Activated CD4-positive, CD25-positive, alpha-beta regulatory T cell treated with anti-CD3 and anti-CD28 coated beads, Interleukin-2, amount 50 U/mL, for 24 hours (primary cell): ENCODE measurements around the gene VPS37C.

Source experiments
- ATAC-seq, 2 donors: fragments of 150-1000 bp; cut with Tn5 transposase; one replicate each; pipeline ENCODE4 v1.10.0; 2021; ENCODE audit warnings: mild to moderate bottlenecking in 1 of 2, moderate library complexity in 1 of 2

VPS37C gene

DNA sequence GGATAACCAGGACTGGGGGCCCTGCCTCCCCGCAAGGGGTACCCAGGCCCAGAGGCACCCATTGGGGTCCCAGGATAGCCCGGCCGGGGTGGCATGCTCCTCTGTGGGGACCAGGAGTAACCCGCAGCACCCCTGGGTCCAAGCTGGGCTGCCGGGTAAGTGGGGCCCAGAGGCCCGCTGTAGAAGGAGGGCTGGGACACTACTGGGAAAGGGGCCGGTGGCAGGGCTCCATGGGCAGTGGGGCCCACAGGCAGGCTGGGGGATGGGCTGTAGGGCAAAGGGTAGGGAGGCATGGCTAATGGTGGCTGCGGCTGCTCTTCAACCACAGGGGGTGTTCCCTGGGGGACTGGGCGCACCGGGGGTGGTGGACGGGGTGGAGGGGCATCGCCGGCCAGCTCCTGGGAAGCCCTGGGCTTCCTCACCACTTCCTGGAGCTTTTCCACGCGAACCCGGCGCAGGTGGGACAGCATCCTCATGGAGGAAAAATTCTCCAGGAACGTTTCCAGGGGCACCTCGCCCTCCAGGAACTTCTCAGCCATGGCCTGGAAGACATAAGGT lies 29.1 kb downstream of the VPS37C start:
- no peak for ATAC-seq

DNA sequence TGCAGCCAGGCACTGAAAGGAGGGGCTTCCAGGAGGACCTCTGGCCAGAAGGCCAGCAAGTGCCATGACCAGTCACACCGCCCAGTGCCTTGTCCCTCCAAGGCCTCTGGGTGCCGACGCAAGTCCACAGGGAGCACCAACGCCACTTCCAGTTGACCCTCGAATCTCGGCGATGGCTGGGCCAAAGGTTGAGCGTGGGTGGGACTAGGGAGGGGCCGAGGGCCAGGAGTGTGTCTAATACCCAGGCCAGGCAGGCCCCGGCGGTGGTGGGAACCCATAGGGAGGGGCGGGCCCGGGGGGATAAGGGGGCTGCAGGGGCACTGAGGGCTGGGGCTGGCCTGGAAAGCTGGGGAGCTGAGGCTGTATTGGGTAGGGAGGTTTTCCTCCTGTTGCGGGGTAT lies 29.6 kb downstream of the VPS37C start:
- ATAC-seq: no peak

GRCh38 chr11:61131186-61131585 lies 30.0 kb downstream of the VPS37C start:
- no peak for ATAC-seq

DNA sequence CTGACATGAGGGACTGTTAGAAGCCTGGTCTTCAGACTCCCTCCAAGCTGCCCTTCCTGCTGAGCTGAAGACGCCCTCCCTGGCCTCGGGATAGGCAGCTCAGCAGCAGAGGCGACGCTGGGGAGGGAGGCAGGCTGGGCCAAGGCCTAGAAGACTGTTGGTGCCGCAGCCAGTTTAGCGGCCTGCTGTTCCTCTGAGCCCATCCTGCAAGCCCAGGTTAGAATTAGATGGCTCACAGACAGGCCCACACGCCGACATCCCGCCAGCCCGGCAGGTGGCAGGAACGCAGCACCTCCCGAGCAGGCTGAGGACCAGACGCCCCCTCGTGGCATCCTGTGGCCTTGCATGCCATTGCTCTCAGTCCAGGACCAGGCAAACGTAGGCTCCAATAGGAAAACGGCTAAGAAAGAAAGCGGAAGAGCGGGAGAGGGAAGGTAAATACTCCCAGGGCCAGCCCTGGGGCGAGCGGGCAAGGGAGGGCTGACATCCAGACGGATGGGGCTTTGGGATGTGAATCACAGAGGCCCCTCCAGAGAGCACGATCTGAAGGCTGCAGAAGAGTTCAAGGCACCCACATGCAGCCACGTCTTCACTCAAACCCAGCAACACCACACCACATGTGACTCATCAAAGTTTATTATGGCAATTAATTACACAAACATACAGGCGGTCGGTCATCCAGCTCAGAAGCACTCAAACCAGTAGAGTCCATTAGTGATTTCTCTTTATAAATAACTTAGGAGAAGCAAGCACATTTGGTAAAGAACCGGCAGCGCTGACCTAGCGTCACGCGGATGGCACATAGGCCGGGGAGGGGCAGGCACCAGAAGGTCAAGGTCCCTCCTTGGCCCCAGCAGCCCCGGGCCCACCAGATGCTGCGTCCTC lies 31.3 kb downstream of the VPS37C start:
- ATAC-seq: peak; percentile 89 to 95

GRCh38 chr11:61128947-61129638 lies 32.1 kb downstream of the VPS37C start:
- no peak for ATAC-seq

- ATAC-seq: no peak
These were observed 33.2 kb downstream of the VPS37C start for GRCh38 chr11:61127991-61128390.

DNA sequence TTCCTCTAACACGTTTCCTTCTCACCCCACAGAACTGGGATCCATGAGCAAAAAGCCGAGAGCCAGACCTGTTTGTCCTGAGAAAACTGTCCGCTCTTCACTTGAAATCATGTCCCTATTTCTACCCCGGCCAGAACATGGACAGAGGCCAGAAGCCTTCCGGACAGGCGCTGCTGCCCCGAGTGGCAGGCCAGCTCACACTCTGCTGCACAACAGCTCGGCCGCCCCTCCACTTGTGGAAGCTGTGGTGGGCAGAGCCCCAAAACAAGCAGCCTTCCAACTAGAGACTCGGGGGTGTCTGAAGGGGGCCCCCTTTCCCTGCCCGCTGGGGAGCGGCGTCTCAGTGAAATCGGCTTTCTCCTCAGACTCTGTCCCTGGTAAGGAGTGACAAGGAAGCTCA lies 35.0 kb downstream of the VPS37C start:
- no peak for ATAC-seq

GRCh38 chr11:61125310-61125684 lies 35.9 kb downstream of the VPS37C start:
- ATAC-seq: no peak

DNA sequence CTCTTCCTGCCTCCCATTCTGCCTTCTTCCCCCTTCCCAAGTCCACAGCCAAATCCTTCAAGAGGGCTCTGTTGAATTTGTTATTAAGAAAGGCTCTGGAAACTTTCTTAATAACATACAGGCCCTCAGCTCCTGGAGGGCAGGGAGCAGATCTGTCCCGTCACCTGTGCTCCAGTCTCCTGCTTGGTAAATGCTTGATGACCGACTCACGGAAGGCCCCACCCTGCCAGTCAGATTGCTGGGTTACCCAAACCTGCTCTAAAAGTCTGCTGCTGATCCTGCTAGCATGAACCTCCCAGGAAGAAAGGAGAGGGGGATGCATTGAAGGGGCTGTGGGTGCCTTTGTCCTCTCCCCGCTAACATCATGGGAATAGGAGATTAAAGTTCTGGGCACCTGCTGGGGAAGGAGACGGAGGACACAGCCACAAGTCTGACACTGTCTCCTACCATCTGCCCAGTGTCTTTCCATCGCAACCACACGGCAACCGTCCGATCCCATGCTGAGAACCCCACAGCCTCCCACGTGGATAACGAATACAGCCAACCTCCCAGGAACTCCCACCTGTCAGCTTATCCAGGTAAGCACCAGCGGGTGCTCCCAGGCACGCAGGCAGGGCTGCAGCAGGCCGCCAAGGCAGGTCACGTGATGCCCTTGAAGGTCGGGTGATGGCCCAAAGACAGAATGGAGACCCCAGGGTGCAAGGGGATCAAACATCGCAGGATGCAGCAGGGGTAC lies 36.5 kb downstream of the VPS37C start:
- ATAC-seq: no peak

- ATAC-seq: no peak
These were observed 37.3 kb downstream of the VPS37C start for GRCh38 chr11:61123775-61124571.

DNA sequence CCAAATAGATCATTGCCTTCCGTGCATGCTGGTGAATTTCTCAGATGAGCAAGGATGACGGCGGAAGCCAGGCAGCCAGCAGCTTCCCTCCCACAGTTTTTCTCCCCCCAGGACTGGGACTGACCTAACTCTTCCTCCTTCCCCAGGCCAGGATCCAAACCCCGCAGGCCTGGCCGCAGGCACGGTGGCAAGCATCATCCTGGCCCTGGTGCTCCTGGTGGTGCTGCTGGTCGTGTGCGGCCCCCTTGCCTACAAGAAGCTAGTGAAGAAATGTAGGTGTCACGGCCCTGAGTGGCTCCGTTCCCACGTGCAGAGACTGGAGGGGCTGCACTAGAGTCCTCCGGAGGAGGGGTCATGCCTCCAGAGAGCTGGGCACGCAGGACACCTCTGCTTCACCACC lies 38.5 kb downstream of the VPS37C start:
- no peak for ATAC-seq

GRCh38 chr11:61121917-61122316 lies 39.3 kb downstream of the VPS37C start:
- no peak for ATAC-seq

- ATAC-seq: no peak
These were observed 39.9 kb downstream of the VPS37C start for GRCh38 chr11:61121192-61121831.

DNA sequence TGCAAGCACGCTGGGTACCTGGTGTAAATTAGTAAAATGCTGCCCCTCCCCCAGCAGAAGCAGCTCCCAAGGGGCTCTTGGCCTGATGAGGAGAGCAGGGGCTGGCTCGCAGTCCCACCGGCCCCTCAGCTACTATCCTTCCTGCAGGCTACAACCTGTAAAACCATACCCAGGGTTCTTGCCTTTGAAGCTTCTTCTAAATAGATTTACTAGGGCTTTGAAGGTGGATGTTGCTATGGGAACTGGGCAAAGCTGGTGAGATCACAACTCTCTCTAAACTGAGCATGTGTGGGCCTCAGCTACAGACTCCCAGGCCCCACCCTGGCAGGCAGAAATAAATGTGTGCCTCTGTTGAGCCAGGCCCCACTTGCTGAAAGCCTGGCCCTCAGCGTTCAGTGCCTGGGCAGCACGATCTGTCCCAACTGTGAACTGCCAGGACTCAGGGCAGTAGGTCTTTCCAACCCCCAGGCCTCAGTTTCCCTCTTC lies 40.5 kb downstream of the VPS37C start:
- peak; percentile 39 to 57 for ATAC-seq

- ATAC-seq: no peak
These were observed 41.0 kb downstream of the VPS37C start for GRCh38 chr11:61120099-61120705.

- no peak for ATAC-seq
These were observed 41.7 kb downstream of the VPS37C start for GRCh38 chr11:61119571-61119970.

GRCh38 chr11:61119055-61119454 lies 42.2 kb downstream of the VPS37C start:
- ATAC-seq: no peak

GRCh38 chr11:61118406-61118805 lies 42.8 kb downstream of the VPS37C start:
- ATAC-seq: no peak

GRCh38 chr11:61118004-61118403 lies 43.2 kb downstream of the VPS37C start:
- no peak for ATAC-seq

GRCh38 chr11:61117168-61117520 lies 44.1 kb downstream of the VPS37C start:
- no peak for ATAC-seq
